Rectal smooth muscle tissue (tissue), 1 donor: ENCODE data around the gene MYMK.
A peak's percentile ranks its signal among the peaks of the same experiment; 100 is the strongest.

Source experiments
- H3K27ac ChIP-seq: one replicate; pipeline ENCODE4 v1.7.0; 2013; ENCODE audit warnings: low read depth, low read length, inconsistent platforms
- H3K27me3 ChIP-seq: one replicate; pipeline ENCODE4 v1.7.0; 2013; ENCODE audit warnings: low read length; ENCODE audit not compliant: control insufficient read depth, insufficient read depth
- H3K36me3 ChIP-seq: one replicate; pipeline ENCODE4 v1.7.0; 2013; ENCODE audit warnings: low read length; ENCODE audit not compliant: control insufficient read depth, insufficient read depth
- H3K4me1 ChIP-seq: one replicate; pipeline ENCODE4 v1.7.0; 2013; ENCODE audit warnings: low read length; ENCODE audit not compliant: control insufficient read depth, insufficient read depth
- H3K4me3 ChIP-seq: one replicate; pipeline ENCODE4 v1.7.0; 2013; ENCODE audit warnings: low read length
- H3K9ac ChIP-seq: one replicate; pipeline ENCODE4 v1.7.0; 2013; ENCODE audit warnings: low read length

MYMK gene

GRCh38 chr9:133553973-133554713 lies 29.4 kb upstream of the MYMK start:
- Histone ChIP-seq H3K4me1 (no peaks in the 10 kb centered on the region), H3K27me3 (no peaks in the 10 kb centered on the region), H3K36me3 (no peaks in the 10 kb centered on the region), H3K9ac (no peak overlapping the region), H3K27ac (no peak overlapping the region), H3K4me3 (no peak overlapping the region)

DNA sequence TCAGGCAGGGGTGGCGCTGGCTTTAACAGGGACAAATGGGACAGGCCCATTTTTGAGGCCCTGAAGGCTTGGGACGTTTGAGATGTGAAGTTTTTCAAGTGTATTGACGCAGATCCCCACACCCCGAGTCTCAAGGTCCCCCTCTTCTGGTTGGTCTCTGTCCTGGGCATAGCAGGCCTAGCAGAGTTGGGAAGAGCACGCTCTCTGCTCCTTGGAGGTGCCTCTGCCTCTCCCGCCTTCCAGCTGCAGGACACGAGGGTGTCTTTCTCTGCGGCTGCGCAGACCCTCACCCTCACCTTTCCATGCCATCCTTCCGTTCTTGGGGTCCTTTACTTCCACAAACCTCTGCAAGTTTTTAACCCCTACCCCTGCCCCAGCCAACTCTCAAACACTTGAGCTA lies 28.4 kb upstream of the MYMK start:
- Histone ChIP-seq H3K4me1 (no peaks in the 10 kb centered on the region), H3K27me3 (no peaks in the 10 kb centered on the region), H3K27ac (no peak overlapping the region), H3K9ac (no peak overlapping the region), H3K4me3 (no peak overlapping the region), H3K36me3 (no peaks in the 10 kb centered on the region)

- Histone ChIP-seq H3K27ac (no peak overlapping the region), H3K4me3 (no peak overlapping the region), H3K27me3 (no peaks in the 10 kb centered on the region), H3K9ac (no peak overlapping the region), H3K4me1 (no peaks in the 10 kb centered on the region), H3K36me3 (no peaks in the 10 kb centered on the region)
Observed at GRCh38 chr9:133552236-133552635, 27.5 kb upstream of the MYMK start.

DNA sequence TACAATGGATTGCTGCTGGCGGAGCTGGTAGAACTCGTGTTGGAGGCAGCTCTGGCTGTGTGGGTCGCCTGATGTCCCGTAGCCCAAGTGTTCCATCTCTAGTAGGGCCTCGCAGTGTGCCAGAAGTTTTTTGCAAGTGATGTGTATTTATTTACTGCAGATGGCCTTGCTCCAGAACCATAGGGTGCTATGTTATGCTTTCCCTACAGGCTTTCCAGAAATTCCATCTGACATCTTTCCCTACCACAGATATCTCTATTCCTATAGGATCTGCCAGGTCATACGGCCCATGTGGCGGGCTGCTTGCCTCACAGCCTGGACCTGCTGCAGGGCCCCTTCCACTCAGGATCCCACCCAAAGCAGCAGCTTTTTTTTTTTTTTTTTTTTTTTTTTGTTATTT lies 26.7 kb upstream of the MYMK start:
- Histone ChIP-seq H3K36me3 (no peaks in the 10 kb centered on the region), H3K27ac (no peak overlapping the region), H3K4me1 (no peaks in the 10 kb centered on the region), H3K9ac (no peak overlapping the region), H3K4me3 (no peak overlapping the region), H3K27me3 (no peaks in the 10 kb centered on the region)

GRCh38 chr9:133547116-133547515 lies 22.4 kb upstream of the MYMK start:
- Histone ChIP-seq H3K36me3 (no peaks in the 10 kb centered on the region), H3K27ac (no peak overlapping the region), H3K4me3 (no peak overlapping the region), H3K9ac (no peak overlapping the region), H3K4me1 (no peaks in the 10 kb centered on the region), H3K27me3 (no peaks in the 10 kb centered on the region)

DNA sequence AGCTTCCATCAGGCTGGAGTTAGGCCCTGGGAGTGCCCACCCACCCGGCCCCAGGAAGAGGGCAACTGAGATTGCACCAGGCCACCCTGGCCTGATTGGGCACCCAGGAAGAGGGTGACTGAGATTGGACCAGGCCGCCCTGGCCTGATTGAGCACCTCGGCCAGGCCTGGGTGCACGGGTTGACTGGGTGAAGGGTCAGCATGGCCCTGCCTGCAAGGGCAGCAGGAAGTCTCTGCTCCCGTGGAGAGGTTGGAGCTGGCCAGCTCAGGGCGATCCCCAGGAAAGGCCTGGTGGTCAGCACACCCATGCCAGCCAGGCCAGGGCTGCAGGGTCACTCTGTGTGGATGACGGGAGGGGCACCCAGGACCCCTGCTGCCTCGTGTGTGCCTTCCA lies 21.5 kb upstream of the MYMK start:
- Histone ChIP-seq H3K27me3 (no peaks in the 10 kb centered on the region), H3K4me3 (no peak overlapping the region), H3K4me1 (no peaks in the 10 kb centered on the region), H3K27ac (no peak overlapping the region), H3K36me3 (no peaks in the 10 kb centered on the region), H3K9ac (no peak overlapping the region)

- Histone ChIP-seq H3K4me3 (no peak overlapping the region), H3K4me1 (no peaks in the 10 kb centered on the region), H3K36me3 (no peaks in the 10 kb centered on the region), H3K27ac (no peak overlapping the region), H3K27me3 (no peaks in the 10 kb centered on the region), H3K9ac (no peak overlapping the region)
Observed at GRCh38 chr9:133545494-133546286, 20.9 kb upstream of the MYMK start.

GRCh38 chr9:133543772-133544467 lies 19.2 kb upstream of the MYMK start:
- H3K9ac ChIP-seq: no peak overlapping the region
- H3K27me3 ChIP-seq: no peaks in the 10 kb centered on the region
- H3K27ac ChIP-seq: no peak overlapping the region
- H3K4me1 ChIP-seq: no peaks in the 10 kb centered on the region
- no peak overlapping the region for H3K4me3 ChIP-seq
- no peaks in the 10 kb centered on the region for H3K36me3 ChIP-seq

- no peaks in the 10 kb centered on the region for H3K36me3 ChIP-seq
- no peaks in the 10 kb centered on the region for H3K4me1 ChIP-seq
- no peak overlapping the region for H3K4me3 ChIP-seq
Observed at GRCh38 chr9:133542002-133542401, 17.2 kb upstream of the MYMK start.

GRCh38 chr9:133540698-133541025 lies 15.9 kb upstream of the MYMK start:
- Histone ChIP-seq H3K4me3 (no peak overlapping the region), H3K27me3 (no peaks in the 10 kb centered on the region), H3K36me3 (no peaks in the 10 kb centered on the region), H3K27ac (no peak overlapping the region), H3K4me1 (no peaks in the 10 kb centered on the region), H3K9ac (no peak overlapping the region)

More at GRCh38 chr9:133542002-133542401, 17.2 kb upstream of the MYMK start:
- H3K27me3 ChIP-seq: no peaks in the 10 kb centered on the region
- H3K27ac ChIP-seq: no peak overlapping the region
- H3K9ac ChIP-seq: no peak overlapping the region

GRCh38 chr9:133539991-133540697 lies 15.4 kb upstream of the MYMK start:
- H3K27me3 ChIP-seq: no peaks in the 10 kb centered on the region
- H3K4me3 ChIP-seq: peak overlapping the region; percentile 47
- H3K27ac ChIP-seq: no peak overlapping the region
- no peak overlapping the region for H3K9ac ChIP-seq
- H3K36me3 ChIP-seq: no peaks in the 10 kb centered on the region
- H3K4me1 ChIP-seq: no peaks in the 10 kb centered on the region
